CD4-positive, alpha-beta T cell treated with Interleukin-1 beta for 1 hour (primary cell): ENCODE measurements around the gene PLOD1.
"Not testable (repeated sequence)": the region's sequence is repeated elsewhere in the genome, so short reads cannot be mapped to it uniquely, and the experiment has no call there.

Experiments
- DNase-seq, 2 donors: peaks; one replicate each; pipeline ENCODE4 v3.0.0-alpha.2; 2020 to 2022

The PLOD1 gene

DNA sequence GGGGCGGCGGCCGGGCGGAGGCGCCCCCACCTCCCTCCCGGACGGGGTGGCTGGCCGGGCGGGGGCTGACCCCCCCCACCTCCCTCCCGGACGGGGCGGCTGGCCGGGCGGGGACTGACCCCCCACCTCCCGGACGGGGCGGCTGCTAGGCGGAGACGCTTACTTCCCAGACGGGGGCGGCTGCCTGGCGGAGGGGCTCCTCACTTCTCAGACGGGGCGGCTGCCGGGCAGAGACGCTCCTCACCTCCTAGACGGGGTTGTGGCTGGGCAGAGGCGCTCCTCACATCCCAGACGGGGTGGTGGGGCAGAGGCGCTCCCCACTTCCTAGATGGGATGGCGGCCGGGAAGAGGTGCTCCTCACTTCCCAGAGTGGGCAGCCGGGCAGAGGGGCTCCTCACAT, 73.8 kb downstream of the PLOD1 start:
- DNase-seq = not testable (repeated sequence)

DNA sequence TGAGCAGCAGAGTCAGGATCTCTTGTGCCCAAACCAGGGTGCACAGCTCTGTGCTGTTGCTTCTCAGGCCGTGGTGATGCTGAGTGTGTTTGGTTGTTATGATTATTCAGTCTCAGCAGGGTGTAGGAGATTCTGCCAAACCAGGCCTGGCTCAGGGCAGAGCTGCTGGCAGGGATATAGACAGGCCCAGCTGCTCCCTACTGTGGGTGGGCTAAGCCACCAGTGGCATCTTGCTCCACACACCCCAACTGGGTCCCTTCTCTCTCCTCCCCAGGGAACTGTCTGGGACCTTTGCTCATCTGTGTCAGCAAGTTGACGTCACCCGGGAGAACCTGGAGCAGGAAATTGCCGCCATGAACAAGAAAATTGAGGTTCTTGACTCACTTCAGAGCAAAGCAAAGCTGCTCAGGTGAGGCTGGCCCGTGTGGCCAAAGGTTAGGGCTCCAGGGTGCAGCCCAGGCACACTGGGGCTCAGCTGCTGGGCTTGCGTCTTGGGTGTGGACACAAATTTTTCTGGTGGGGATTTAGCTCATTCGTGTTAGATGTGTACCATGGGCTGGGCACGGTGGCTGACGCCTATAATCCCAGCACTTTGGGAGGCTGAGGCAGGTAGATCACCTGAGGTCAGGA, 74.9 kb downstream of the PLOD1 start:
- DNase-seq = no peak

DNA sequence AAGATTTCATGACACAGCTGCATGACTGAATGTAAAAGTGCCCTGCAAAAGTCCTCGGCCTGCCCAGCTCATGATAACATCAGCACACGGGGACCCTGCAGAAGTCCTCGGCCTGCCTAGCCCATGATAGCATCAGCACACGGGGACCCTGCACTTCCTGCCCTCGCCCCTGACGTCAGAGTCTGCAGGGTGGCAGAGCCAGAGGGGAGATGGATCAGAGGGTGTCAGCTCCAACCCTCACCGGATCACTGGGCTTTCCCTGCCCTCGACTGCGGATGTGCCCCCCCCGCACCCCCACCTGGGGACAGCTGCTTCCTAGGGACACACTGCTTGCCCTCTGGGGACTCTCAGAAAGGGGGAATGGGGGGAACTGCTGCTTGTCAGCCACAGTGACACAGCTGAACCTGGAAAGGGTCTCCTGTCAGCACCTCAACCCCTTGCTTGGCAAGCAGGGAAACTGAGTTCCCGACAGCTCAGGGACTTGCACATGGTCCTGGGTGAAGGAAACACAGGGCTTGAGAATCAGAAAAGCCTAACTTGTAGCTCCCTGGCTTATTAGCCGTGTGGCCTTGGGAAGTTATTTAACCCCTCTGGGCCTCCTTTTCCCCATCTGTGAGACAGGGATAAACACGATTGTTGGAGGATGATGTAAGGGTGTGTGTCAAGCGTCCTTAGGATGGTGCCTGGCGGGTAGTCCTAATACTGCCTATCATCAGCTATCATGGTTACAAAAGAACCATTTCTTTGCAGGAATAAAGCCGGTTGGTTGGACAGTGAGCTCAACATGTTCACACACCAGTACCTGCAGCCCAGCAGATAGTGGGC, 76.4 kb downstream of the PLOD1 start:
- no peak for DNase-seq

DNA sequence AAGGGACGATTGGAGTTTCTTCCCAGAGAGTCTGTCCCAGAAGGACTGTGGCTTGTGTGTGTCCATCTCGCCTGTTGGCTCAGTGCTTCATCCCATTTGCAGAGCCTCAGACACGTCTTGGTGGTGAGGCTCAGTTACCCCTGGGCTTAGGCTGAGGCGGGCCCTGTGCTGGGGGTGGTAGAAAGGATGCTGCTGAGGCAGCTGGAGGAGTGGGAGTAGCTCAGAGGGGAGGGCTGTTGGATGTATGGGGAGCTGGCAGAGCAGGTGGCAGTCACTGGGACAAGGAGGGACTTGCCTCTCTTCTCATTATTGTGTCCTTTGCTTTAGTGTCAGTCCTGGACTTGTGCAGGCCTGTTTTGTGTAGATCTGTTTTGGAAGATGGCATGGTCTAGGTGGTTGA, 77.5 kb downstream of the PLOD1 start:
- DNase-seq = no peak

DNA sequence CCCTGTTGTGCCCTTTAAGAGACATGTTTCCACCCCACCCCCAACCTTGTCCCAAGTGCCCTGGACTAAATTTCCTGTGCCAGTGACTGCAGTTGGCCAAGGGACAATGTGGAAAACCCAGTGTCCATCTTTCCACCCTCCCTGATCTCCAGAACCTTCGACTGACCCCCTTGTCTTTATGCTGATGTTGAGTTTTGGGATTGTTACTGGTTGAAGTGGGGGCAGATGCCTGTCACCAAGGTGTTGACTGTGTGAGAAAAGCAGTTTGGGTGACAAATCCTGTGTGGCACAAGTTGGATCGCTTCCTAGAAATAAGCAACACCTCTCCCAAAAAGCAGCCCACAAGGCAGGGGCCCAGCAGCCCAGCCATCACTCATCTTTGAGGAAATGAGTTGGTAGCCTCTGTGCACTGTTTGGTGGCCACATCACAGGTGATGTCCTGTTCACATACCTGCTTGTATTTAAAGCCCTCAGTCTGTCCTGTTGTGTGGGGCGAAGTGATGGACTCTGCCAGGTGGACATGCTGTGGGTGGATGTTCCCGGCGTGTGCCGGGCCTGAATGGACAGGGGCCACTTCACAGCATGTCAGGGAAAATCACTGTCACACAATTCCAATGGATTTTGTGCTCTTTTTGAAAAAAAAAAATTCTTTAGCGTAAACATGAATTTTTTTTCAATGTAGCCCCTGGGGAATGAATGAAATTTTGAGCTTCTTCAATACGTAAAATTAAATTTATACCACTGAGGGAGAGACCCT, 78.2 kb downstream of the PLOD1 start:
- no peak for DNase-seq

DNA sequence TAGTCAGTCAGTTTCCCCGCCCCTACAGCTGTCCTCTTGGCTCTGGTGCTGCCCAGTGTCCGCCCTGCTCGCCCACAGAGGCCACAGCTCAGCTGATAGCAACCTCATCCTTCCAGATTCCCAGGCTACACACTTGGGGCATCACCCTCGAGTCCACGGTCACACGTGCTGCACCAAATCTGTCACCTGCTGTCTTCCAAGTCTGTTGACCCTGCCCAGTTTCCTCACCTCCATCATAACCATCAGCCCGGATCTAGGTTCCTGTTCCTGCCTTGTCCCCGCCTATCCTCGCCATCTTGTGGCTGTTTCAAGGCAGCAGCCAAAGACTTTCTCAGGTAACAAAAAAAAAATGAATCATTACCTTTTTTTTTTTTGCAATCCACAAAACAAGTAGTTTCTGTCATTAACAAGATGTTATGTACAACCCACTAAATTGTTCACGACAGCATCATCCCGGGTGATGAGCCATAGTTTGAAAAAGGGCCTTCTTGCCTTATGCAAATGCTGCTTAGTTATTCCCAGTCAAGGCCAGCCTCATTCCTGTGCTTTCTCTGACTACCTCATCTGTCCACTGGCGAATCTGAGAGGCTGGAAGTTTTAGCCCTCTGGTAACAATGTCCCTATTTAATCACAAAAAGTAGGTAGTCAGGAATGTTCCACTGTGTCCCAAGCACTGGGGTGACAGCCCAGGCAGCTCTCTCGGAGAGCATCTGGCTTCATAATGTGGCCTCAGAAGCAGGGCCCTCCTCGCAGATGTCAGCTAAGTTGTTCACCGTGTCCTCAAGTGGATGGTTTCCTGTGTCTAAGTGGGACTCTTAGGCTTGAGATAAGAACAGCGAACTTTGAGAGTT, 79.8 kb downstream of the PLOD1 start:
- no peak for DNase-seq

DNA sequence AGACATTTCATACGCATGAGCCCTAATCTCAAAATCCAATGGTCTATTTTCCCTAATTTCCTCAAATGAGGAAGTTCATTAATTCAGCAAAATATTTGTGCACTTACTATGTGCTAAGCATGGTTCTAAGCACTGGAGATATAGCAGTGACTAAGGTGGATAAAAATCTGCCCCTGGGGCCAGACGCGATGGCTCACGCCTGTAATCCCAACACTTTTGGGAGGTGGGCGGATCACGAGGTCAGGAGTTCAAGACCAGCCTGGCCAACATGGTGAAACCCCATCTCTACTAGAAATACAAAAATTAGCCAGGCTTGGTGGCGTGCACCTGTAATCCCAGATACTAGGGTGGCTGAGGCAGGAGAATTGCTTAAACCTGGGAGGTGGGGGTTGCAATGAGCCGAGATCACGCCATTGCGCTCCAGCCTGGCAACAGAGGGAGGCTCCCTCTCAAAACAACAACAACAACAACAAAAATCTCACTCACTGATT, 80.5 kb downstream of the PLOD1 start:
- DNase-seq = no peak

DNA sequence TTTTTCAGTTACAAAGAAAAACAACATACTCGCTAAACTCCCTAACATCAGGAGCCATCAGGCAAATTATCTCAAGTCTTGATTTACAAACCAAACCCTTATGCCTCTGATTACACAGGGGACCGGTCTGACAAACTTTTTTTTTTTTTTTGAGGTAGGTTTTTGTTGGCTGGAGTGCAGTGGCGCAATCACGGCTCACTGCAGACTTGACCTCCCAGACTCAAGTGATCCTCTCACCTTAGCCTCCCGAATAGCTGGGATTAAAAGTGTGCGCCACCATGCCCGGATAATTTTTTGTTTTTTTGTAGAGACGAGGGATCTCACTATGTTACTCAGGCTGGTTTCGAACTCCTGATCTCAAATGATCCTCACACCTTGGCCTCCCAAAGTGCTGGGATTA, 81.0 kb downstream of the PLOD1 start:
- no peak for DNase-seq

DNA sequence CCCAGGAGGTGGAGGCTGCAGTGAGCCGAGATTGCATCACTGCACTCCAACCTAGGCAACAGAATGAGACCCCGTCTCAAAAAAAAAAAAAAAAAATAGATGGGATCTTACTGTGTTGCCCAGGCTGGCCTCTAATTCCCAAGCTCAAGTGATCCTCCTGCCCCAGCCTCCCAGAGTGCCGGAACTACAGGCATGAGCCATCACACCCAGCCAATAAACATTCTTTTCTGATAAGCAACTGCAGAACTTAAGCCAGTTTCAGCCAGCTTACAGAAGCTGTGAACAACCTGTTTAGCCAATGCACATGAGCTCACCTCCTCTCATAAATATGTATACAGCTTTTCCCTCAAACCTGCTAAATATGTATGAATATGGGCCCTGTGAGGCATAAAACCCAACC, 81.7 kb downstream of the PLOD1 start:
- DNase-seq = no peak

DNA sequence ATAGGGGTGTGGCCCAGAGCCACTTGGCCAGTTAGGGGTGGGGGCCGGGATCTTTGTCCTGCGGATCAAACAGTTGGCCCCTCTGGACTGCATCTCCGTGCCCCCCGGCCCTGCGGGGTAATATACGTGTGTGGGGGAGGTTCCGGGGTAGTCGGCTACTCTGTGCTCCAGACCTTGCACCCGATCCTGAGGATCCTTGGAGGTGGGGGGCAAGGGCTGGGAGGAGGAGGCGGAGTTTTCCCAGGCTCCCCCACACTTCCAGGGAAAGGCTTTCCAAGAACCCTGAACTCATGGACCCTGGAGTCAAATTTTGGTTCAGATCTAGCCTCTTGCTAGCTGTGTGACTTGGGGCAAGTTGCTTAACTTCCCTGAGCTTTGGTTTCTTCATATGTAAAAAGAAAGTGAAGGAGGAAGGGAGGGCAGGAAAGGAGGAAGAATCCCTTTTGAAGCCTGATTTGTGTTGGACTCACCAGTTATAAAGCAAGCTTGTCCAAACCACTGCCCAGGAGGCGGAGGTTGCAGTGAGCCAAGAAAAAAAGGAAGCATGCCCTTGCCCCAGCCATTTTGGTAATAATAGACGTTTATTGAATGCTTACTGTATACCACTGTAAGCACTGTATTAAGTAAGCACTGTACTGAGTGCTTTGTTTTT, 85.5 kb downstream of the PLOD1 start:
- DNase-seq = peak in 1 of 2 donors; percentile 18

DNA sequence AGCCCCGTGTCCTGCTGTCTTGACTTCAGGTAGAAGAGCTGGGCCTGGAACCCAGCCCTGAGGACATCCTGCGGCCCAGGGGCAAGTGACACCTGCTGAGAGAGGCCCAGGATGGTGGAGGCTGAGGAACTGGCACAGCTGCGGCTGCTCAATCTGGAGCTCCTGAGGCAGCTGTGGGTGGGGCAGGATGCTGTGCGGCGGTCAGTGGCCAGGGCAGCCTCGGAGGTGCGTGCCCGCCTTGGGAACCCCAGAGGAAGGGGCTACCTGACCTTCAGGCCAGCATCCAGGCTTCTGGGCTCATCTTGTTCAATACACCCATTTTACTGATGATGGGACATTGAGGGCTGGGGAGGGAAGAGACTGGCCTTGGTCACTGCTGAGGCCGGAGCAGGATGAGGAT, 87.1 kb downstream of the PLOD1 start:
- DNase-seq = no peak

DNA sequence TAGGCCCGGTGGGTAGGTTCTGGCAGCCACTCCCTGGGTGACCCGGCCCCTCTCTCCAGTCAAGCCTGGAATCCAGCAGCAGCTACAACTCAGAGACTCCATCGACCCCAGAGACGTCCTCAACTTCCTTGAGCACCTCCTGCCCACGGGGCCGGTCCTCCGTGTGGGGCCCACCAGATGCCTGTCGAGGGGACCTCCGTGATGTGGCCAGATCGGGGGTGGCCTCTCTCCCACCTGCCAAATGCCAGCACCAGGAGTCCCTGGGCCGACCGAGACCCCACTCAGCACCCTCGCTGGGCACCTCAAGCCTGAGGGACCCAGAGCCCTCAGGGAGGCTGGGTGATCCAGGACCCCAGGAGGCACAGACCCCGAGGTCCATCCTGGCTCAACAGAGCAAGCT, 87.5 kb downstream of the PLOD1 start:
- no peak for DNase-seq
